HG03469 (cell line): Measurements from ENCODE around the gene CABLES1.
A peak's percentile ranks its signal among the peaks of the same experiment; 100 is the strongest.
"Not testable (repeated sequence)": the region's sequence is repeated elsewhere in the genome, so short reads cannot be mapped to it uniquely, and the experiment has no call there.

Source experiments
- ATAC-seq: cut with Tn5 transposase; IDR thresholded peaks from one replicate; pipeline ENCODE4 v1.9.1; 2021; ENCODE audit warnings: mild to moderate bottlenecking, moderate library complexity, moderate number of reproducible peaks; ENCODE audit not compliant: unreplicated experiment

Gene CABLES1

DNA sequence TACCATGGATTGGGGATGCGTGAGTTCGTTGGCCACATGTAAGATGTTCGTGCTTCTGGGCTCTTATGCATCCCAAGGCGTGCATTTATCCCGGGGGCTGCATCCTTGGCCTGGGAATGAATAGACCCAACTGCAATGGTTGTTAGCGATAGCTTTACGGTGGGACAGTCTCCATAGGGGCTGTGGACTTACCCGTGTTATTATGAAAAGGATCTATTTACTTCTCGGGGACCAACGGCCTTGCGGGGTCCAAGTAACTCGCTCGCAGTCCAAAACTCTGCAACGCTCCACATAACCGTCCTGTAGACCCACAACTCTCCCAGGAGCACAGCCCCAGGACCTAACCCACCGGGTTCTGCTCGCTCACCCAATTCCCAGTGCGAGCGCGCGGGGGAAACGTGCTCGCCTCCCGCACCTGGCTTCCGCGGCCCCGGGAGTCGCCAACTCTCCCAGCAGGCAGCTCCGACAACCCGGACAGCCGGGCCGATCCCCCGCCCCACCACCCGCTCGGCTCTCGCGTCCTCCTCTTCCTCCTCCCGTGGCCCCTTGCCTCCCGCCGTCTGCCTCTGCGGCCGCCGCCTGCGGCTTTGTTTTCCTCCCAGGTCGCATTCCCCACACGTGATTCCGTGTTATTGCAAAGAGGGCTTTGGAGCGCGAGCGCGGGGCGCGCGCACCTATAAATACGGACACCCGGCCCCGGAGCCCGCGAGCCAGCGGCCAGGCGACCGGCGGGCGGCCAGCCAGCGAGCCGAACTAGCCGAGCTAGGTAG, at the start of gene CABLES1:
Gene CABLES1 (plus strand): TSS at position 706 of the 770 bp plus-strand sequence. CDS start 278 bp downstream, outside the sequence.
- no peak for ATAC-seq

- ATAC-seq, result no peak
These were observed 47.9 kb upstream of the CABLES1 start for GRCh38 chr18:23087352-23087751.

GRCh38 chr18:23088310-23088709, 47.0 kb upstream of the CABLES1 start:
- no peak for ATAC-seq

DNA sequence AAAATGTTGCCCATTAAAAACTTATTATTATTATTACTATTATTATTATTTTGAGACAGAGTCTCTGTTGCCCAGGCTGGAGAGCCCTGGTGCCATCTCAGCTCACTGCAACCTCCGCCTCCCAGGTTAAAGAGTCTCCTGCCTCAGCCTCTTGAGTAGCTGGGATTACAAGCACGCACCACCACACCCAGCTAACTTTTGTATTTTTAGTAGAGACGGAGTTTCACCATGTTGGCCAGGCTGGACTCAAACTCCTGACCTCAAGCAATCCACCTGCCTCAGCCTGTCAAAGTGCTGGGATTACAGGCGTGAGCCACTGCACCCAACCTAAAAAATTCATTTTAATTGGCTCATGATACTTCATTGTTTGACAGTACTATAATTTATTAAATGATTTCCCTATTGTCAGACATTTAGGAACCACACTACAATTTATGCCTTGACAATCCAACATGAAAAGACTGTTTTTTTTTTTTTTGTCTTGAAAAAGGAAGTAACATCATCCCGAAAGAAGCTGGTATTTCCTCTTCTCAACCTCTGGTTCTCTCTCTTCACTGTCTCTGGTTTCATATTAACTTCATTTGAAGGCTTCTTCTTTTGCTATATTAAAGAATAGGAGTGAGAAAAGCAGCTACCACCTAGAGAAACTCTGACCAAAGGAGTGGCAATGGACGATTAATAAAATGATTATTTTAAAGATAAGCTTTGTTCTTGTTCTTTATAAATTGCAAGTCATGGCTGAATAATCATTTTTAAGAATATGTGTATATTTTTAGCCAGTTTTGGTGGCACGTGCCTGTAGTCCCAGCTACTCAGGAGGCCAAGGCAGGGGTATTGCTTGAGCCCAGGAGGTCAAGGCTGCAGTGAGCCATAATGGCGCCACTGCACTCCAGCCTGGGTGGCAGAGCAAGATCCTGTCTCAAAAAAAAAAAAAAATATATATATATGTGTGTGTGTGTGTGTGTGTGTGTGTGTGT, 44.0 kb upstream of the CABLES1 start:
- peak; percentile 65 for ATAC-seq

DNA sequence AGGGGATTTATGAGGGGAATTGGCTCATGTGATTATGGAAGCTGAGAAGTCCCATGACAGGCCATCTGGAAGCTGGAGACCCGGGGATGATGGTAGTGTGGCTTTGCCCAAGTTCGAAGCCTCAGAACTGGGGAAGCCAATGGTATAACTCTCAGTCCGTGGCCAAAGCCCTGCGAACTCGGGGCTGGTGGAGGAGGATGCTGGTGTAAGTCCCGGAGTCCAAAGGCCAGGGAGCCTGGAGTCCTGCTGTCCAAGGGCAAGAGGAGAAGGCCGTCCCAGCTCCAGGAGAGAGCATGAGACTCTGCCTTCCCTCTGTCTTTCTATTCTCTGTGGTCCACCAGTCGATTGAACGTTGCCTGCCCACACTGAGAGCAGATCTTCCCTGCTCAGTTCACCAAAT, 43.2 kb upstream of the CABLES1 start:
- ATAC-seq, result no peak

- not testable (repeated sequence) for ATAC-seq
These were observed 42.2 kb upstream of the CABLES1 start for GRCh38 chr18:23093130-23093529.

DNA sequence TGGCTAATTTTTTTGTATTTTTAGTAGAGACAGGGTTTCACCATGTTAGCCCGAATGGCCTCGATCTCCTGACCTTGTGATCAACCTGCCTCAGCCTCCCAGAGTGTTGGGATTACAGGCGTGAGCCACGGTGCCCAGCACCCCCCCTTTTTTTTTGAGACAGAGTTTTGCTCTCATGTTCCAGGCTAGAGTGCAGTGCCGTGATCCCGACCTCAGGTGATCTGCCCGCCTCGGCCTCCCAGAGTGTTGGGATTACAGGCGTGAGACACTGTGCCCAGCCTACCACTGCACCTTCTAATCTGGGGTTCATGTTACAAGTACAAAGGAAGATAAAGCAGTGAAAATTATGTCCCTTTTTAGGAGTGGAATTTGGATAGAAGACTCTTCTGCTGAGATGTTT, 41.5 kb upstream of the CABLES1 start:
- no peak for ATAC-seq

DNA sequence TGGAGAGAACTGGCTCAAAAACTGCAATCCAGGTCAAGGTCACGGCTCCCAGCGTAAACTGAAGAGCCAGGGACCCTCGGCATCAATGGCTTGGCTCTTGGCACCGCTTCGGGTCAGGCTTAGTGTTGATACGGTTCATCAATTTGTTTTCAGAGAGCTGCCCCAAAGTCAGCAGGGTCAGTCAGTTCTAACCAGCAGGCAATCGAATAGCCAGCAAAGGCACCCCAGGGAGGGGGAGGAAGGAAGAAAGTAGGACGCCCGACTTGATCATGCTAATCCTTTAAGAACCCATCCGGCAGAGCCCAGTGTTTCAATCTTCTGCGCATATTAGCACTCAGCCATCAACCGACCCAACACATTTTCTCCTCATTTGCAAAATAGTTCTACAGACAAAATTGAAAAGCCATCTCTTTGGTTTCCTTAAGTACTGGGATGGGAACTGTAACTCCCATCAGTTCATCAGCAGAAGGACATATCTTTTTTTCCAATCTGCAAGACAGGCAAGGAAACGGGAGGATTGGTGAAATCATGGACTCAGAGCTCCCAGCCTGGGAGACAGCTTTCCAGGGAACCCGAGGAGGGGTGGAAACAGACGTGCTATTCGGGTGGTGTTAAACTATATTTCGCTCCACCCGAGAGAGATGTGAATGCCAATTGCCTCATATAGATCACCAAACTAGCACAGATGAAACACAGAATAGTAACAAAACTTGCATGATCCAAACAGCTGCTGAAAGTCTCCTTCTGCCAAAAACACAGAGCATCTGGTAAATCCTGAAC, 40.7 kb upstream of the CABLES1 start:
- ATAC-seq, result no peak

DNA sequence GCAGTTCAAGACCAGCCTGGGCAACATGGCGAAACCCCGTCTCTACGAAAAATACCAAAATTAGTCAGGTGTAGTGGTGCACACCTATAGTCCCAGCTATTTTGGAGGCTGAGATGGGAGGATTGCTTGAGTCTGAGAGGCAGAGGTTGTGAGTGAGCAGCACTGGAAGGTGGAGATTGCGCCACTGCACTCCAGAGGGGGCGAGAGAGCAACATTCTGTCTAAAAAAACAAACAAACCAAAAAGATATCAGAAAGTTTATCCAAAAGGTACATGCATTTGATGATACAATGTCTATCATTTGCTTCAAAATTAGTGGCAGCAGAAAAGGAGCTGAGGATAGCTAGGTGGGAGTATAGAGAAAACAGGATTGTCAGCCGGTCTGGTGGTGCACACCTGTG, 39.8 kb upstream of the CABLES1 start:
- ATAC-seq, result no peak

- not testable (repeated sequence) for ATAC-seq
These were observed 38.3 kb upstream of the CABLES1 start for GRCh38 chr18:23097016-23097415.

- no peak for ATAC-seq
These were observed 35.7 kb upstream of the CABLES1 start for GRCh38 chr18:23099621-23100020.

- ATAC-seq, result no peak
These were observed 33.3 kb upstream of the CABLES1 start for GRCh38 chr18:23101861-23102432.

DNA sequence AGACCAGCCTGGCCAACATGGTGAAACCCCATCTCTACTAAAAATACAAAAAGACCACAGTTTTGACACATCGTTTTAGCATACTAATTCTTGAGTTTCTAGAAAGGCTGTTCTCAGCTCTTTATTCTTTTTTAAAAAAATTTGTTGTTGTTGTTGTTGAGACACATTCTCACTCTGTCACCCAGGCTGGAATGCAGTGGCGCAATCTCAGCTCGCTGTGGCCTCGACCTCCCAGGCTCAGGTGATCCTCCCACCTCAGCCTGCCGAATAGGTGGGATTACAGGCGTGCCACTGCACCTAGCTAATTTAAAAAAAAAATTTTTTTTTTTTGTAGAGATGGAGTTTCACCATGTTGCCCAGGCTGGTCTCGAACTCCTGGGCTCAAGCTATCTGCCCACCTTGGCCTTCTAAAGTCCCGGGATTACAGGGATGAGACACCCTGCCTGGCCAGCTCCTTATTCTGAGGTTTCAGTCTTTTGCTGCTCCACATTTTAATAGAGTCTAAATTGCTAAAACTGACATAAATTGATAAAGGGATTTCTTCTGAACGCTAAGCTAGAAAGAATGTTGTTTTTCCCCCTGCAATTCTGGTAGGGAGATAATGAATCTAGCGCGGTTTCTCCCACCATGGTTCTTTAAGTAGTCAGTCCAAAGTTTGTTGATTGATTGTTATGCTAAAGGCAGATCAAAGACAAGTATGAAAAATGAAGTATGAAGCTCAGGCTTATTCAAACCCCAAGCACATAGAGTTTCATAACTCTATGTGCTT, 32.6 kb upstream of the CABLES1 start:
- ATAC-seq, result no peak

GRCh38 chr18:23103449-23103848, 31.8 kb upstream of the CABLES1 start:
- ATAC-seq, result no peak

- no peak for ATAC-seq
These were observed 30.3 kb upstream of the CABLES1 start for GRCh38 chr18:23105030-23105429.

- ATAC-seq, result no peak
These were observed 29.6 kb upstream of the CABLES1 start for GRCh38 chr18:23105581-23106219.

GRCh38 chr18:23106575-23106974, 28.7 kb upstream of the CABLES1 start:
- no peak for ATAC-seq

GRCh38 chr18:23107718-23108117, 27.6 kb upstream of the CABLES1 start:
- ATAC-seq, result no peak

DNA sequence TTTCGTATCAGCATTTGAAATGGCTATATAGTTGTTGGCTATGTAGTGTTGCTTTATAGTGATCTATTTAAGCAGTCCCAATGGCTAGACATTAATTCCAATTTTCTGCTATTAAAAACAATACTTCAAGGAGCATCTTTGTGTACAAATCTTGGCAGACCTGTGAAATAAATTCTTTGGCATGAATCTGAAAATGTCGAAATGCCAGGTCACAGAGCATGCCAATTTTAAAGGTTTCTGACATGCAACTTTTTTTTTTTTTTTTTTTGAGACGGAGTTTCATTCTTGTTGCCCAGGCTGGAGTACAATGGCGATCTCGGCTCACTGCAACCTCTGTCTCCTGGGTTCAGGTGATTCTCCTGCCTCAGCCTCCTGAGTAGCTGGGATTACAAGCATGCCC, 26.8 kb upstream of the CABLES1 start:
- ATAC-seq, result no peak
